Epidermal melanocyte (primary cell): ENCODE results near the gene CDK5R2.

ENCODE experiments used
- DNase-seq: peaks from one replicate; pipeline ENCODE4 v3.0.0; 2011; ENCODE audit warnings: low spot score; ENCODE audit not compliant: insufficient read length

The CDK5R2 gene

DNA sequence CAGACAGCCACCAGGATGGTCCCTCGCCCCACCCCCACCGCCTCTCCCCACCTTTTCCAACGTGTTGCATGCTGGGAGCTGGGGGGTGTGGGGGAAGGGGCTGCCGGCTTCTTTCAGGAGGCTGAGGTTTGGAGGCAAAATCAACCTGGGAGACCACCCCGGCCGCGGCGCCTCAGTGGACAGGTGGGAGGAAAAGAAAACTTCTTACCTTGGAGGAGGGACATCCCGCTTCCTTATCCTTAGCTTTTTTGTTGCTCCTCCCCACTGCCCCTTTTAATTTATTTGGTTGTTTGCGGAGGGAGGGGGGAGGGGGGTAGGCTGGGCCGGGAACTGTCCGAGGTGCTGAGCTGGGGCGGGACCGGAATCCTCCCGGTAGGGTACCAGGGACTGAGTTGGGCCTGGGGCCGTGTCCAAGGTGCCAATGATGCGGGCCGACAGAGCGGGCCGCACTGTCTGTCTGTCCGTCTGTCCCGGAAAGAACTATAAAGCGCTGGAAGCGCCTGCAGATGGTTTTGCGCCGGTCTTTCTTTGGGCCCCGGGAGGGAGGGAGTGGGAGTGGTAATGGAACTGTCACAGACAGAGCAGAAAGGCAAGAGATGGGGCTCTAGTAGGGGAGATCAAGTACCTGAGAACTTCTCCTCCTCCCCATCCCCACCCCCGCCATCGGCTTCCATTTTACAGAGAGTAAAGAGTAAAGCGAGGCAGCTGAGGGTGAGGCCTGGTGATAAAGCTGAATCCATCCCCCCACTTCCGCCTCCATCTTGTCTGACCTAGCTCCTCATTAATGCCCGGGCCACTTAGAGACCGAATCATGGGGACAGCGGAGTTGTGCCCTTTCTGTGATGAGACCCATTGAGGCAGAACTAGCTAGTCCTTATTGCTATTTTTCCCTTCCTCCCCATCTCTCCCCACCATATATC, 2.4 kb downstream of the CDK5R2 start:
- no peak for DNase-seq

DNA sequence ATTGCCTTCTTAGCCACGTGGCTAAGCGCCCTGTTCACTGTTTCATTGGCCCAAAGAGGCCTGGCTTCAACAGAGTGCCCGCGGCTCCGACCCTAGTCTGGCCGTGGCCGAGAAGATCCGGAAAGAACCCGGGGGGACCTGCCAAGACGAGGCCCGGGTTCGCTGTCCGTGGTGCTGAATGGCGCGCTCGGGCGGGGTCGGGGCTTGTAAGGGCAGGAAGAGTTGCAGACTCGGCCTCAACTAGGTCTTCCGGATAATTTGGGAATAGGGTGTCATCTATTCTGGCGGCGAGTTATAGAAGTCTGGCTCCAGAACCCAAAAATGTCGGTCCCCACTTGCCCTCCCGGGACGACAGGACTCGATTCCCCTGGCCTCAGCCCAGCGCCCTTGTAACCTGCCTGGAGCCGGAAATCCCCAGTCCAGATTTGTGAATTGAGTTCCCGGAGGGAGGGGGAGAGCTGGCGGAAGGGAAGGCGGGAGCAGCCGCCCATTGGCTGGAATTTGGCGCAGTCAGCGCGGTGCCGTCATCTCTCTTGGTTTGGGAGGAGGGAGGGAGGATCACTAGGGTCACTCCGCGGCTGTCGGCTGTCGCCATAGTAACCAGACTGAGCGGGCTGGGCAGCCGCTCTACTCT, 3.5 kb downstream of the CDK5R2 start:
- DNase-seq = peak; percentile 66

DNA sequence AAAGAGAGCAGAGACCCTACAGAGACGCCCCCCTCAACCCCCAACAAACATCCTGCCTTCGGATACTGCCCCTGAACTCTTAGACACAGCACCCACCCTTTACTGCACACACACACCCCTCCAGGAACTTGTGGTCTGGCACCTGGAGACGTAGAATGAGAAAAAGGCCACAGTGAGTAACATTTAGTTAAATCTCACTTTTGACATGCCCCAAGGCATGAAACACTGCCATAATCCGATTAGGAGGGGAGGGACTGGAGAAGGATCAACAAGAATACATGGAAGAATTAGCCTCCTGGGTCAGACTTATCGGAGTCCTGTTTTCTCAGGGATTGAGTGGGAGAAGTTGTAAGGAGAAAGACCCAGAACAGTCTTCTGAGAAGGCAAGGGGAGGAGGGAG, 4.1 kb downstream of the CDK5R2 start:
- no peak for DNase-seq

DNA sequence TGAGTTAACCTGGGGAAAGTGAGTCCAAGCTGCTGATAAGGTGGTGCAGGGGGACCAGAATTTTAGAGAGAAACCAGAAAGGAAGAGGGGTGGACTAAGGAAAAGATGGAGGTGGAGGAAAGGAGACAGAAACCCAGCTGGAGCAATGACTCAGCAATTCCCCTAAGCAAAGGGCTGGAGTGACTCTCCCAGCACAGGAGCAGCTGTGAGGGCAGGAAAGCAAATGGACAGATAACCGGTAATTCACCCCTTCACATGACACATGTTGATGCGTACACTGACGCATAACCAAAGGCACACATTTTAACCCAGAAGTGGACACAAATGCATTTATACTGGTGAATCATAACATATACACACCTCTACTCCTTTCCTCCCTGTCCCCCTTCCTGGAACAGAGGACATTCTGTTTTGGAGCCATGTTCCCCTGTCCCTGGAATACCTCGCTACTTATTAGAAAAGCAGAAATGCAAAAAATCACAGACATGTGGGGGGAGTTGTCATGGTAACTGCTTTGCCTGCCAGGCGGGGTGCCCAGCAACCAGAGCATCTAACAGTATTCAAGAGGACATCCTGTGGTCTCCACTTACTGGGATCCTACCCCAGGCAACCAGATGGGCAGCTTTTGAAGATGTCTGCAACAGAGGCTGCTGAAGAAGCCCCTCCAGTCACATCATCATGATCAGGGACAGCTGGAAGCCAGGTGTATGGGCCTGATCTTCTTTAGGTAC, 4.7 kb downstream of the CDK5R2 start:
- DNase-seq = no peak

DNA sequence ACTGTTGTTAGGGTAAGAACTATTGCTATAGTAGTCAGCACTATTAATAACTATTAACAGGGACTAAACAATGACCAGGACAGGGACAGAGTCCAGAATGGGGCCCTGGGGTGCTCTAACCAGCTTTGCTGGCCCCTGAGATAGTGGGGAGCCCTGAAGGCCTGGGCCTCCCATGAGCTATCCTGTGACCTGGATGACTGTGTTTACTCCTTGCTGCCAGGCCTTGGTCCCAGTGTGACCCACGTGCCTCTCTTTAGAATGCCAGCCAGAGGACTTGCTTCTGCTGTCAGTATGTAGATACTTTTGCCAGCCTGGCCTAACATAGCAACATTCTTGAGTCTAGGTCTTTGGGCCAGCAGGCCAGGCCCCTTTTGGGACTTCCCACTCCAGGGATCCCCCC, 11.4 kb downstream of the CDK5R2 start:
- DNase-seq = no peak

DNA sequence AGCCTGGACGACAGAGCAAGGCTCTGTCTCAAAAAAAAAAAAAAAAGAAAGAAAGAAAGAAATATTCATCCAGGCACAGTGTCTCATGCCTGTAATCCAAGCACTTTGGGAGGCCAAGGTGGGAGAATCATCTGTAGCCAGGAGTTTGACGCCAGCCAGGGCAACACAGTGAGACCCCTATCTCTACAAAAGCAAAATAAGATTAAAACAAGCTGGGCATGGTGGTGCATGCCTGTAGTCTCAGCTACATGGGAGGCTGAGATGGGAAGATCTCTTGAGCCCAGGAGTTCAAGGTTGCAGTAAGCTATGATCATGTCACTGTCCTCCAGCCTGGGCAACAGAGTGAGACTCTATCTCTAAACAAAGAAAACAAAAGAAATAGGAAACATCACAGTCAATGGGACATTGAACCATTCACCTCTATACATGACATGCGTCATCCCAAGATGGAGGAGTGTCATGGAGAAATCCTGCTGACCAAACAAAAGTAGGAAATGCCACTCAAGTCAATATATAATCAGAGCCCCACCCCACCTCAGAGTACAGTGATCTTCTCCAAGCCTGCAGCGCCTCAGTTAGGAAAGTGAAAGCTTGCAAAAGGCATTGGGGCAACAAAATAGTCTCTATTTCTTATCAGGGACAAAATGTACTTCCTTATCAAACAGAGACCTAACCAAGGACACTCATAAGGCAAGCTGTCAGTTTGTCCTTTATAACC, 15.8 kb downstream of the CDK5R2 start:
- peak; percentile 5 for DNase-seq

DNA sequence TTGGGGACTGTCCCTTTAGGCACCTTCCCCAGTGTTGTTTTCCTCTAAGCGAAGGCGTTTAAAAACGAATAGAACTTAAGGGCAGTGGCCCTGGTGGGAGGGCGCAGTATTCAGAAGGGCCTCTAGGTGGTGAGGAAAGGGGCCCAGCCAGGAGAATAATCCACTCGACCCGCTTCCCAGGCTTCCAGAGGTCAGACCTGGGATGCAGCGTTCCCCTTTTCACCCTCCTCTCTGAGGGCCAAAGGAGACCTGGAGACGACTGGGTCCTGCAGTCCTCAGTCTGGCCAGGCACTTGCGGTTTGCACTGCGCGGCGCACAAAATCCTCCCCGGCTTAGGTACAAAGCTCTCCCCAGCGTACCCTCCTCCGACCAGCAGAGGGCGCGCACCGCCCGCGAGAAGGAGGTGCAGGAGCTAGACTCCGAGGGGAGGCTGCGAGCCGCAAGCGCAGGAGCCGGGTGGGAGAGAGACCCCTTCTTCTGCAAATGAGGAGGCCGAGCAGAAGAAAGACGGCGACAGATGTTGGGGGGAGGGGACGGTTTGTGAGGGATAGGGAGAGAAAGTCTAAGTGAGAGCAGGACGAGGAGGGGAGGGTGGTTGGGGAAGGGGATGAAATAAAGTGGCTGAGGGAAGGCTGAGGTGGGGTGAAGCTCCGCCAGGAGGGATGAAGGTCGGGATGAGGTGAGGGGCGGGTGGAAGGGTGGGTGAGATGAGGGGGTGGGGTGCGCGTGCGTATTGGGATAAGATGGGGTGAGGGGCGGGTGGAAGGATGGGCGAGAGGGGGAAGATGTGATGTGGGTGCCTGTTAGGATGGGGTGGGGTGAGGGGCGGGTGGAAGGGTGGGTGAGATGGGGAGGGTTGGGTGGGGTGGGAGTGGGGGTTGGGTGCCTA, 20.6 kb downstream of the CDK5R2 start:
- DNase-seq = peak; percentile 70

DNA sequence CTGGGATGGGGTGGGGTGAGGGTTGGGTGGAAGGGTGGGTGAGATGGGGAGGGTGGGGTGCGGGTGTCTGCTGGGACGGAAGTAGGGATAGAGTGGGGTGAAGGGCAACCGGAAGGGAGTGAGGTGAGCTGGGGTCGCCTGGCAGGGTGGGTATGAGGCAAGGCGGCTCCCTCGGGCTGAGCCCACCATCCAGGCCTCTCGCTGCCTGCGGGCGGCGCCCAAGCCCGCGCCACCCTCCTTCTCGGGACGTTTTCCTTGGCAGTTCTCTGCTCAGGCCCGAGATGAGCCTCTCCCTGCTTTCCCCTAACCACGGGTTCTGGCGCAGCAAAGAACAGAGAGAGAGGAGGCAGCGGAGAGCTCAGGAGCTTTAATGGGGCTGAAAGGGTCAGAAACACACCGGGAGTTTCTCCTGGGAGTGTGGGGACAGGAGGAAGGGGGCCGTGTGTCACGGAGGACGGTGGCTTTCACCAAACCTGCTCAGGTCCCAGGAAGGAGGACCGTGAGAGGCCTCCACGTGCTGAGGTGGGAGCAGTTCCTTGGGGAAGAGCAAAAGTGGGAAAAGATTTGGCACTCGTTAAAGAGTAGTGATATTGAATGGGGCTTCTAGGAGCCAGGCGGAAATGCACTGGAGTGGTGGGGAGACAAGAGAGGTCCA, 21.4 kb downstream of the CDK5R2 start:
- DNase-seq = peak; percentile 9

DNA sequence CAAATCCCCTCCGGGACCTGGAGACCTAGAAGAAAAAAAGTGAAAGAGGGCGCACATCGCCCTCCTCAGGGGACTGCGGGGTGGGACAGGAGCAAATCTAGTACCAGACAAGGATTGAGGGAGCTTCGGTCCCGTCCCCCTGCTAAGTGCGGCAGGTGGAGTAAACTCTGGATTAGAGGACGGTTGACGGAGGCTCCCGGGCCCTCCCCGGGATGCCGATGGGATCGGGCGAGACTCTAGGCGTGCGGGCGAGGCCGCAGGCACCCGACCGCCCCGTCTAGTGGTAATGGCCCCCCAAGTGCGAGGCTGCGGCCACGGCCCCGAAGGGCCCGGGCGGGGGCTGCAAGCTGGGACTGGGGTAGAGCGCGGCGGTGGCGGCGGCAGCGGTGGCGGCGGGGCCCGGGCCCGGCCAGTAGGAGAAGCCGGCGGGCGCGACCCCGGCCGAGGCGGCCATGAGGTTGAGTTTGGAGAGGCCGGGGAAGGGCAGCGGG, 22.0 kb downstream of the CDK5R2 start:
- DNase-seq = peak; percentile 11

DNA sequence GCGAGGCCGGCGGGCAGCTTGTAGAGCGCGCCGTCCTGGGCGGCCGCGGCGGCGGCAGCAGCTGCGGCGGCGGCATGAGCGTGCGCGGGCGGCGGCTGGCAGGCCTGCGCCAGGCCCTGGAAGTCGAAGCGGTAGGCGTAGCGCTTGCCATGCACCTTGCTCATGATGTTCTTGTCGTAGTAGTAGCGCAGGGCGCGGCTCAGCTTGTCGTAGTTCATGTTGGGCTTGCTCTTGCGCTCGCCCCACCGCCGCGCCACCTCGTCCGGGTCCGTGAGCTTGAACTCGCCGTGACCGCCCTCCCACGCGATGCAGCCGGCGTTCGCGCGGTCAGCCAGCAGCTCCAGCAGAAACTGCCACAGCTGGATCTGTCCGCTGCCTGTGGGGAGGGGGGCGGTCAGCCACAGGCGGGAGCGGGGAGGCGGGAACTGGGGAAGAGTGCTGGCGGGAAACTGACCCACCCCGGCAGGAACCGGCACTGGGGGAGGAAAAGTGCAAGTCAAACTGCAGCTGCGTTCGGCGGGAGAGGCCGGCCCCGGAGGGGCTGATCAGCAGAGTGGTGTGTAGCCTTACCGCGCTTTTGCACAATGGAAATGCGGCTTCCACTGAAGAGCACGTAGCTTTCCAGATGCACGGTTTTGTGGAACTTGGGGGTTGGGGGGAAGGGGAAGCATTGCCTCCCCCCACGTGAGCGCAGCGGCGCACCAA, 22.6 kb downstream of the CDK5R2 start:
- DNase-seq = peak; percentile 12

DNA sequence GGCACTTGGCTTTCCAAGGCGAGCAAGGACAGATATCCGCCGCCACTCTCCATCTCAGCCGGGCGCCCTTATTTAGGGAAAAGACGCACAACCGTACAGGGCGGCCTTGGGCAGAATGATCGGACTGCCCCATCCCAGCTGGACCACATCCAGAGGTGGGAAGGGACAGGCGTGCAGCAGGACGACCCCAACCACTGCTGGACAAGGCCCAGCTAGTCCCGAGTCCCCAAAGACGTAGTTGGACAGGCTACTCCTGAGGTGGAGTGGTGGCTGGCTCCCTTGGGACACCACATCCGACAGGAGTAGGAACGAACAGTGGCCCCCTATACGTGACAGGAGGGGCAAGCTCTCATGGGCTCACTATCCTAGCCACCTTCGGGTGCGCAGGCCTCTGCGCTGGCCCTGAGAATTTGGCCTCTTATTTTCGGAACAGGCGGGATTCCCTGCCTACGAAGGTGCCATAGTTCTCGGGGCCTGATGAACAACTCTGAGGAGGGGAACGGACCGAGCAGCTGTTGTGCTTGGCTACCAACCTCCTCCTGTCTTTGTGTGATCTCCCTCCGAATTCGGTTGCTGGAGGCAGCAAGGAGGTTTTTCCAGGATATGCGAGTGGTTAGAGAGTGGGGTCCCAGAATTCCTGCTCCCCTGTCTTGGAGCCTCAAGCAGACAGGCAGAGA, 23.3 kb downstream of the CDK5R2 start:
- DNase-seq = peak; percentile 12

DNA sequence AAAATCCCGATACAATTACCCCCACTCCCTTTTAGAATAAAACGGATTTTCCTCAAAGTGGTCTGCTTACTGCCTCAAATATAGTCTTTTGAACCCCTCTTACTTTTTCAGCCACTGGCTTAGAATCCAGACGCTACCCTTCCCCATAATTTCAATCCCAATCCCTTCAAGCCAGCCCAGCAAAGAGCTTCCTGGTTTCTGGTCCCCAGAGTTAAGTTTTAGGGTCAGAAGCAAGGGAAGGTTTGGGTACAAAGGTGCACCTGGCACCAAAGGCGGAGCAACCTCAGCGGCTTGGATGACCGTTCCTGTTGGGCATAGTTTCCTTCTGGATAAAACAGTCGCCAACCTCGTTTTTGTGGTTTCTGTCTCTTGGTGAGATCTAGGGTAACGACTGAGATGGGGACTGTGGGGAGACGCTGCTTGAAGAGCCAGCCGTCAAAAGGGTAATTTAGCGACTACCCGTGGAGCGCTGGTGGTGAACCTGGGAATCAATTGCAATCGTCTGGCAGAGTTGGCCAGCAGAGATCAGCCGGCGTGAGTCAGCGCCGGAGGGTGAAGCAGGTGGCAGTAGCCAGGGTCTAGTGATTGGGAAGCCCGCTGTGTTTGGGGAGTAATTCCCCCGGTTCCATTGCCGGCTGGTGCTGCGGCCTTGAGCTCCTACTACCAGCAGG, 23.9 kb downstream of the CDK5R2 start:
- DNase-seq = peak; percentile 14

DNA sequence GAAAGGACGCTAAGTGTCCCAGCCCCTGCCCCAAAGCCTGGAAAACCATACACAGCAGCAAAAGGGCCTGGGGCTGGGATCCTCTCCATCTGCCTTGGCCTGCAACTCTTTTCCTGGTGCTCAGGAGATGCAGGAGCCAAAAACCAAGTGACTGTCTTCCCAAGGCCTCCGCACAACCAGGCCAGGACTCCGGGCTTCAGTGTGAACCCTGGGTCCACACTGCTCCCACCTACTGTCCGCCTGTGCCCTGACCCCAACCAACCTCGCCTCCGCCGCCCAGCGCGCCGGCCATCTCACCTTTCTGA, 24.4 kb downstream of the CDK5R2 start:
- DNase-seq = no peak

DNA sequence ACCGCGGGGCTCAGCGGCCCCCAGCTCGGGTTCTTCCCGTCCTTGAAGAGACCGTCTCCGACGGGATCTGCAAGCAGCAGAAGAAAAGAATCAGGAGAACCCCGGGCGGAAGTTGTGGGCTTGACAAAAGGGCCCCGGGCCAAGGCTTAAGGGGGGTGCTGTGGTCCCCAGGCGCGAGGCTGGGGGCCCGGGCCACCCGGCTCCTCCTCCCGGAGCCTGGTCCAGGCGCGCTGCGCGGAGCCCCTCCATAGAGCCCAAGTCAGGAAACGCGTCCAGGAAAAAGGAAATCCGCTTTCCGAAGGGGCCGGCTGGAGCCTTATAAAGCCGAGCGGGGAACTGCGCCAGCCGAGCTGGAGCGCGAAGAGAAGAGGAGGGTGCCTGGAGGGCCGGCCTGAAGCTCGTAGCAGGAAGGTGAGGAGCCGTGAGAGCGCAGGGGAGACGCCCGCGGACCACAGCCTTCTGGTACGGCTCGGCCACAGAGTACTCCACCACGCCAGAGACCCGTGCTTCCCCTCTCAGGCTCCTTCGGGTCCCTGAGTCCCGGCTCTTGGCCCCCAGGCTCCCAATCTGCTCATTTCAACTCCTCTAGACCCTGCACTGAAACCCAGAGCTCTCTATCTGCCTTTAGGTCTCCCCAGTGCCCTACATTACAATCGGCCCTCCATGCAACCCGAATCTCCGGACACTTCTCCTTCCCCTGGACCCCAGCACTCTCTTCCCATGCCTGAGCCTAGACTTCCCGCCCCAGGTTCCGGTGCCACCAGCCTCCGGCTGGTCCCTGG, 25.0 kb downstream of the CDK5R2 start:
- DNase-seq = peak; percentile 16

DNA sequence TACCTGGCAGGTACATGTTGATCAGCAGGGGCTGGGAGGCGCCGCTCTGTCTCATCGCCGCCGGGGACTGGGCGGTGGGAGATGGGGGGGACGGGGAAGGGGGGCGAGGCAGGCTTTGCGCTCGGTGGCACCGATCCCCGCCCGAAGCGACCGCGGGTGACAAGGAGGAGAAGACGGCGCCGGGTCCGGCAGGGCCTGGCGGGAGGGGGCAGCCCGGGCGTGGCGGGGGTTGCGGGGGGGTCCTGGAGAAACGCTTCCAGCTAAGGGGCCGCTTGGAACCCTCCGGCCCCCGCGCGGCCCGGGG, 25.5 kb downstream of the CDK5R2 start, which contains the start of gene FEV:
FEV (minus strand) TSS at position 164 of the 304 bp plus-strand sequence; CDS start at position 55, 109 bp downstream.
- DNase-seq = peak; percentile 10

DNA sequence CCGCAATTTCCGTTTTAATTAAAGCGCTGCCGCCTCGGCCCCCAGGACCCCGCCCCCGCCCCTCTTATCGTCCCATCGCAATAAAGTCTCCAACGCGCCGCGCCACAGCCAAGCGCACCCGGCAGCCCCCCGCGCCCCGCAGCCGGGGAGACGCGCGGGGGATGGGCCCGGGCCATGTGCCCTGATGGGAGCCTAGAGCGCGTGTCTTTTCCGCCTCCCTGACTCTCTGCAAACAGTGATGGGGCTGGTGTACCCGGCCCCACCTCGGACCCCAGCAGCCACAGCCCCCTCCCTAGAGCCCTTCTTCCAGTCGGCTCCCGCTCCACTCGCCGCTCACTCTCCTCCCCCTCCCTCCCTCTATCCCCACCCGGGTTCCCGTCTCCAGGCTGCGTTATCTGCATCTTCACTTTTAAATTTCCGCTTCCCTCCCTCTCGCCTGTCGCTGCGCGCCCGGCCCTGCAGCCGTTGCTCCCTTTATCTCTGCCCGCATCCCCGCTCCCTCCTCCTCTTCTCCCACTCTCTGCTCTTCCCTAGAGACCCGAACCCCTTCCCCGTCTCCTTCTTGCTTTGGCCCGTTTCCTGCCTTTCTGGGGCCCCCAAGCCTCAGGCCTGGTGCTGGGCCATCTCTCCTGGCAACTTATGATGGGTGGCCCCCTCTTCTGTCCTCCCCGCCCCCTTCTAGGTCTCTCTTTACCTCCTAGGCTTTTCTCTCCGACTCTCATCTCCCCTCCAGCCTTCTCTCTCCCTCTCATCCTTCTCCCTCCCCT, 26.0 kb downstream of the CDK5R2 start:
- peak; percentile 13 for DNase-seq
